ENCODE data around the gene CFHR2. TPM values are rescaled to one million over a fixed set of nuclear protein-coding genes. Genes with fewer than 3 reads are reported as not detected.
"Not testable (repeated sequence)": the region's sequence is repeated elsewhere in the genome, so short reads cannot be mapped to it uniquely, and the experiment has no call there.

CFHR2 gene
- total RNA-seq, 1 donor from 2014 or later = not detected

- Mint-ChIP-seq H3K27ac (no peak overlapping the region), H3K27me3 (no peaks in the 10 kb centered on the region), H3K4me1 (ENCODE audit: low read depth) (no peaks in the 10 kb centered on the region), H3K36me3 (ENCODE audit: insufficient read depth) (no peaks in the 10 kb centered on the region), H3K4me3 (ENCODE audit: low read depth) (no peak overlapping the region), H3K9me3 (ENCODE audit: low read depth) (peaks cover 6% of the 10 kb centered on the region)
- TF ChIP-seq CTCF (IDR thresholded peaks at IDR 0.05; ENCODE audit: unreplicated experiment) = no peak
- DNase-seq (ENCODE audit: low spot score, unreplicated experiment) = no peak
These were observed 9.9 kb upstream of the CFHR2 start for GRCh38 chr1:196933531-196934189.

GRCh38 chr1:196941474-196941873, 2.1 kb upstream of the CFHR2 start:
- DNase-seq (ENCODE audit: low spot score, unreplicated experiment); H3K36me3 Mint-ChIP-seq (ENCODE audit: insufficient read depth); H3K4me3 Mint-ChIP-seq (ENCODE audit: low read depth); H3K4me1 Mint-ChIP-seq (ENCODE audit: low read depth); H3K27ac Mint-ChIP-seq; H3K27me3 Mint-ChIP-seq: not testable (repeated sequence)
- H3K9me3 Mint-ChIP-seq (ENCODE audit: low read depth) = peaks cover 29% of the 10 kb centered on the region

- Mint-ChIP-seq H3K36me3 (ENCODE audit: insufficient read depth) (no peaks in the 10 kb centered on the region), H3K27me3 (no peaks in the 10 kb centered on the region), H3K9me3 (ENCODE audit: low read depth) (no peaks in the 10 kb centered on the region), H3K4me1 (ENCODE audit: low read depth) (no peaks in the 10 kb centered on the region), H3K27ac (no peak overlapping the region), H3K4me3 (ENCODE audit: low read depth) (no peak overlapping the region)
- no peak for DNase-seq (ENCODE audit: low spot score, unreplicated experiment)
- TF ChIP-seq CTCF (IDR thresholded peaks at IDR 0.05; ENCODE audit: unreplicated experiment) = no peak
These were observed 8.3 kb downstream of the CFHR2 start for GRCh38 chr1:196951711-196952394.

GRCh38 chr1:196954778-196955177, 11.2 kb downstream of the CFHR2 start:
- DNase-seq (ENCODE audit: low spot score, unreplicated experiment) = no peak
- H3K27ac Mint-ChIP-seq = no peak overlapping the region
- no peaks in the 10 kb centered on the region for H3K27me3 Mint-ChIP-seq
- H3K4me1 Mint-ChIP-seq (ENCODE audit: low read depth) = no peaks in the 10 kb centered on the region
- H3K36me3 Mint-ChIP-seq (ENCODE audit: insufficient read depth) = no peaks in the 10 kb centered on the region
- H3K9me3 Mint-ChIP-seq (ENCODE audit: low read depth) = no peaks in the 10 kb centered on the region
- no peak overlapping the region for H3K4me3 Mint-ChIP-seq (ENCODE audit: low read depth)
- no peak for TF ChIP-seq CTCF (IDR thresholded peaks at IDR 0.05; ENCODE audit: unreplicated experiment)

- H3K4me1 Mint-ChIP-seq (ENCODE audit: low read depth) = no peaks in the 10 kb centered on the region
- no peaks in the 10 kb centered on the region for H3K9me3 Mint-ChIP-seq (ENCODE audit: low read depth)
- DNase-seq (ENCODE audit: low spot score, unreplicated experiment) = no peak
- no peak overlapping the region for H3K4me3 Mint-ChIP-seq (ENCODE audit: low read depth)
- H3K27ac Mint-ChIP-seq = no peak overlapping the region
- H3K36me3 Mint-ChIP-seq (ENCODE audit: insufficient read depth) = no peaks in the 10 kb centered on the region
- TF ChIP-seq CTCF (IDR thresholded peaks at IDR 0.05; ENCODE audit: unreplicated experiment) = no peak
- H3K27me3 Mint-ChIP-seq = no peaks in the 10 kb centered on the region
These were observed 12.4 kb downstream of the CFHR2 start for GRCh38 chr1:196955926-196956325.

- Mint-ChIP-seq H3K27ac (no peak overlapping the region), H3K4me3 (ENCODE audit: low read depth) (no peak overlapping the region)
These were observed 17.3 kb downstream of the CFHR2 start for GRCh38 chr1:196960854-196961253.

More at GRCh38 chr1:196960854-196961253, 17.3 kb downstream of the CFHR2 start:
- Mint-ChIP-seq H3K36me3 (ENCODE audit: insufficient read depth) (no peaks in the 10 kb centered on the region), H3K9me3 (ENCODE audit: low read depth) (no peaks in the 10 kb centered on the region), H3K4me1 (ENCODE audit: low read depth) (no peaks in the 10 kb centered on the region), H3K27me3 (no peaks in the 10 kb centered on the region)
- TF ChIP-seq CTCF (IDR thresholded peaks at IDR 0.05; ENCODE audit: unreplicated experiment) = no peak
- DNase-seq (ENCODE audit: low spot score, unreplicated experiment) = no peak

Measured in progenitor cell of endocrine pancreas (in vitro differentiated cells).